ENCODE data around the gene RIT1. TPM values are rescaled to one million over a fixed set of nuclear protein-coding genes. Genes with fewer than 3 reads are reported as not detected.

Gene RIT1
- total and polyA plus RNA-seq, 8 donors: 4.2 to 15.1 (median 8.1) TPM

DNA sequence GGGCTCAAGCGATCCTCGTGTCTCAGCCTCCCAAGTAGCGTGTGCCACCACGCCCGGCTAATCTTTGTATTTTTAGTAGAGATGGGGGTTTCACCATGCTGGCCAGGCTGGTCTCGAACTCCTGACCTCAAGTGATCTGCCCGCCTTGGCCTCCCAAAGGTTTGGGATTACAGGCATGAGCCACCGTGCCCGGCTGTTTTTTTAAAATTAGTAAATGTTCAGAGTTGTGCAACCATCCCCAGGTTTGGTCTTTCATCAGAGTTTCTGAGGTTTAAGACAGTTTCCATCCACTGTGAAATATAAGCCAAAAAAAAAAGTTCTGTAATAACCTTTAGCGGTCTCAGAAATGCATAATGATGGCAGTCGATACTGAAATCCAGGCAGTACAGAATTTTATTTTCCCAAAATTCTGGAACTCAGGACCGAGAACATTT lies 52.3 kb downstream of the RIT1 start:
- peak overlapping the region; percentile 3 to 44 (median 31) for H3K4me3 ChIP-seq
- intact Hi-C loops (cut with DNase I): no loop called here
- peaks cover 0 to 7% (median 0%) of the 10 kb centered on the region in 3 donors for H3K4me1 ChIP-seq
- no peaks in the 10 kb centered on the region for H3K9me3 ChIP-seq
- FAIRE-seq (no peak), DNase-seq (peak in 2 of 6 donors; percentile 20 to 29), ATAC-seq (peak; percentile 0 to 4 (median 2))
- TF ChIP-seq, protein P1, sequence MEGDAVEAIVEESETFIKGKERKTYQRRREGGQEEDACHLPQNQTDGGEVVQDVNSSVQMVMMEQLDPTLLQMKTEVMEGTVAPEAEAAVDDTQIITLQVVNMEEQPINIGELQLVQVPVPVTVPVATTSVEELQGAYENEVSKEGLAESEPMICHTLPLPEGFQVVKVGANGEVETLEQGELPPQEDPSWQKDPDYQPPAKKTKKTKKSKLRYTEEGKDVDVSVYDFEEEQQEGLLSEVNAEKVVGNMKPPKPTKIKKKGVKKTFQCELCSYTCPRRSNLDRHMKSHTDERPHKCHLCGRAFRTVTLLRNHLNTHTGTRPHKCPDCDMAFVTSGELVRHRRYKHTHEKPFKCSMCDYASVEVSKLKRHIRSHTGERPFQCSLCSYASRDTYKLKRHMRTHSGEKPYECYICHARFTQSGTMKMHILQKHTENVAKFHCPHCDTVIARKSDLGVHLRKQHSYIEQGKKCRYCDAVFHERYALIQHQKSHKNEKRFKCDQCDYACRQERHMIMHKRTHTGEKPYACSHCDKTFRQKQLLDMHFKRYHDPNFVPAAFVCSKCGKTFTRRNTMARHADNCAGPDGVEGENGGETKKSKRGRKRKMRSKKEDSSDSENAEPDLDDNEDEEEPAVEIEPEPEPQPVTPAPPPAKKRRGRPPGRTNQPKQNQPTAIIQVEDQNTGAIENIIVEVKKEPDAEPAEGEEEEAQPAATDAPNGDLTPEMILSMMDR (IDR thresholded peaks at IDR 0.05): no peak
- 51% methylated on average over 12 of the region's 12 CpGs for WGBS, 2 donors
- no peaks in the 10 kb centered on the region for H3K27me3 ChIP-seq
- peaks cover 0 to 8% (median 0%) of the 10 kb centered on the region in 3 donors for H3K36me3 ChIP-seq
- peak overlapping the region; percentile 51 to 78 (median 66) for H3K27ac ChIP-seq

DNA sequence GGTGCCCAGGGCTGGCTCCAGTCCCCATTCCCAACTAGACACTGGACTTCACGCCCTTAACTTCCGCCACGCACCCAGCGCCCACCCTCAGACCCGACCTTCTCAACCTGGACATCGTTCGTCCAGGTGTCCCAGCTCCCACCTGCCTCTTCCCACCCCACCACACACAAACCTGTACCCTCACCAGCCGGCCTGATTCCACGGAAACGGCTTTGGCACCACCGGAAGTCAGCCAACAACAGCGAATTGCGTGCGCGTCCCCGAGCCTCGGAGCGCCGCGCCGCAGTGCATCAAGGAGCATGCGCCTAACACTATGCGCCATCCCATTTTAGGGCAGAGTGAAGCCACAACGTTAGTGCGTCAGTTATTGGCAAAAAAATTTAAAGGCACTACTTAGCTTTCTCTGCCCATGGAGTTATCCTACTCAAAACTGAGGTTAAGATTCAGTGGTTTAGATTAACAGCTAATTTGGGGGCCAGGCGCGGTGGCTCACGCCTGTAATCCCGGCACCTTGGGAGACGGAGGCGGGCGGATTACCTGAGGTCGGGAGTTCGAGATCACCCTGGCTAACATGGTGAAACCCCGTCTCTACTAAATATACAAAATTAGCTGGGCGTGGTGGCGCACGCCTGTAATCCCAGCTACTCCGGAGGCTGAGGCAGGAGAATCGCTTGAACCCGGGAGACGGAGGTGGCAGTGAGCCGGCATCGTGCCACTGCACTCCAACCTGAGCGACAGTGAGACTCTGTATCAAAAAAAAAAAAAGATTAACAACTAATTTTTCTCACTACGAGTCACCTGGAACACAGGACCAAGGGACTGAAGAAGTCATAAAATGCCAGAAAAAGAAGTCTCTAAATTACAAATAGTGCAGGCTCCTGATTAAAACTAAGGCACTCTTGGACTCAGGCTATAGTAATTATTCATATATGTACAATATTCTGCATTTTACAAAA lies 53.9 kb downstream of the RIT1 start, which contains the start of gene GON4L:
GON4L (minus strand) TSS at position 240 of the 956 bp plus-strand sequence. CDS start 3,434 bp downstream, outside the sequence.
- H3K27ac ChIP-seq: peak within 1 kb of the TSS in 3 of 4 donors; percentile 6 to 73 (median 68)
- intact Hi-C loops (cut with DNase I): no loop called here
- H3K27me3 ChIP-seq: no peaks in the 10 kb centered on the region
- ATAC-seq (peak; percentile 83 to 90 (median 88)), FAIRE-seq (no peak), DNase-seq (peak; percentile 86 to 95 (median 90))
- H3K9me3 ChIP-seq: no peaks in the 10 kb centered on the region
- peaks cover 0 to 7% (median 0%) of the 10 kb centered on the region in 3 donors for H3K4me1 ChIP-seq
- H3K36me3 ChIP-seq: peaks cover 0 to 23% (median 7%) of the 10 kb centered on the region in 3 donors
- peak within 1 kb of the TSS; percentile 56 to 78 (median 64) for H3K4me3 ChIP-seq
- 10 to 11% methylated on average over 42 to 46 of the region's 46 CpGs for WGBS, 2 donors
- TF ChIP-seq, protein P1 (IDR thresholded peaks at IDR 0.05): no peak

DNA sequence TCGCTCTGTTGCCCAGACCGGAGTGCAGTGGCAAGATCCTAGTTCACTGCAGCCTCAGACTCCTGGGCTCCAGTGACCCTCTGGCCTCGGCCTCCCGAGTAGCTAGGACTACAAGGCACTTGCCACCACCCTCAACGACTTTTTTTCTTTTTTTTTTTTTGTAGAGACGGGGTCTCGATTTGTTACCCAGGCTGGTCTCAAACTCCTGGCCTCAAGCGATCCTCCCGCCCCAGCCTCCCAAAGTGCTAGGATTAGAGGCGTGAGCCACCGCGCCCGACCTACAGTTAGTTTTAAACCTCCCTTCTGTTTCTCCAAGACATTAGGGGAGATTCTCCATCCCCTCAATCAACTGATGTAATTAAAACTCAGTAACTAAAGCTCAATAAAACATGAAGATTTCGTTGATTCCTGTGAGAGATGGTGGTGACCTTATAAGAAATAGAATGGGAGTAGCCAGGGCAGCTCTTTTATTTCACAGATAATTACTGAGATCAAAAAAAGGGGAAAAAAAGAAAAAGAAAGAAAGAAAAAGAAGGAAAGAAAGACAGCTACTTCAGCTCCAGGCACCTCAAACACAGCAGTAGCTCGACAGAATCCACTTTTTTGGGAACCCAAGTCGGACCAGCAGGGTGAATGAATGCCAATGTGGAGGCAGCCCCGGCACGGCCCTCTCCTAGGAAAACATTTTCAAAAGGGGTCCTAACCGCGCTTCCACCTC lies 54.7 kb downstream of the RIT1 start:
- no peak for ATAC-seq
- peaks cover 0 to 7% (median 0%) of the 10 kb centered on the region in 3 donors for H3K4me1 ChIP-seq
- H3K36me3 ChIP-seq: peaks cover 0 to 26% (median 7%) of the 10 kb centered on the region in 3 donors
- no peak for FAIRE-seq
- intact Hi-C loops (cut with DNase I): no loop called here
- H3K9me3 ChIP-seq: no peaks in the 10 kb centered on the region
- H3K27me3 ChIP-seq: no peaks in the 10 kb centered on the region
- no peak for DNase-seq
- WGBS, 2 donors: 45 to 50% methylated on average over 20 of the region's 20 CpGs
- H3K4me3 ChIP-seq: peak overlapping the region; percentile 56 to 78 (median 64)
- TF ChIP-seq, protein P1 (IDR thresholded peaks at IDR 0.05): no peak
- peak overlapping the region in 3 of 4 donors; percentile 6 to 73 (median 68) for H3K27ac ChIP-seq

- intact Hi-C loops (cut with DNase I): no loop called here
These were observed 60.8 kb downstream of the RIT1 start for GRCh38 chr1:155850345-155850744.

More at GRCh38 chr1:155850345-155850744, 60.8 kb downstream of the RIT1 start:
- FAIRE-seq (no peak), DNase-seq (no peak), ATAC-seq (no peak)
- Histone ChIP-seq H3K36me3 (peaks cover 0 to 26% (median 13%) of the 10 kb centered on the region in 3 donors), H3K9me3 (no peaks in the 10 kb centered on the region), H3K27ac (no peak overlapping the region), H3K4me3 (no peak overlapping the region), H3K27me3 (no peaks in the 10 kb centered on the region), H3K4me1 (no peaks in the 10 kb centered on the region)
- TF ChIP-seq, protein P1 (IDR thresholded peaks at IDR 0.05): no peak
- WGBS, 2 donors: 76 to 80% methylated on average over 3 of the region's 3 CpGs
